CD4-positive, alpha-beta T cell treated with Interleukin-6 at 100 ng/mL for 8 hours (primary cell): ENCODE measurements around the gene TLX3.

Experiments used
- DNase-seq: peaks from one replicate; pipeline ENCODE4 v3.0.0-alpha.2; 2020; ENCODE audit warnings: mixed read lengths, low spot score

The TLX3 gene

DNA sequence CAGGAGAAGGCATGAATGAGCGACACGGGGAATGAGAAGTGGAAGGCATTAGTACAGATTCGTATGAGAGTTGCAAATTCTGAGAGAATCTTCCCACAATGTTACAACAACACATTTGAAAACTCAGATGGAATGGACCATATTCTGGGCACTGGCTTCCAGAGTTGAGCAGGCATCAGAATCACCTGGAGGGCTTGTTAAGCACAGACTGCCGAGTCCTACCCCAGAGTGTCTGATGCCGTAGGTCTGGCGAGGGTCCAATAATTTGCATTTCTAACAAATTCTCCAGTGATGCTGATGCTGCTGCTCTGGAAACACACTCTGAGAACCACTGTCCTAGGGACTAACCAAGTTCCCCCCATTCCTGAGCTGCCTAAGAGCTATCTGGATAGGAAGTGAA, 2.9 kb upstream of the TLX3 start:
- no peak for DNase-seq

DNA sequence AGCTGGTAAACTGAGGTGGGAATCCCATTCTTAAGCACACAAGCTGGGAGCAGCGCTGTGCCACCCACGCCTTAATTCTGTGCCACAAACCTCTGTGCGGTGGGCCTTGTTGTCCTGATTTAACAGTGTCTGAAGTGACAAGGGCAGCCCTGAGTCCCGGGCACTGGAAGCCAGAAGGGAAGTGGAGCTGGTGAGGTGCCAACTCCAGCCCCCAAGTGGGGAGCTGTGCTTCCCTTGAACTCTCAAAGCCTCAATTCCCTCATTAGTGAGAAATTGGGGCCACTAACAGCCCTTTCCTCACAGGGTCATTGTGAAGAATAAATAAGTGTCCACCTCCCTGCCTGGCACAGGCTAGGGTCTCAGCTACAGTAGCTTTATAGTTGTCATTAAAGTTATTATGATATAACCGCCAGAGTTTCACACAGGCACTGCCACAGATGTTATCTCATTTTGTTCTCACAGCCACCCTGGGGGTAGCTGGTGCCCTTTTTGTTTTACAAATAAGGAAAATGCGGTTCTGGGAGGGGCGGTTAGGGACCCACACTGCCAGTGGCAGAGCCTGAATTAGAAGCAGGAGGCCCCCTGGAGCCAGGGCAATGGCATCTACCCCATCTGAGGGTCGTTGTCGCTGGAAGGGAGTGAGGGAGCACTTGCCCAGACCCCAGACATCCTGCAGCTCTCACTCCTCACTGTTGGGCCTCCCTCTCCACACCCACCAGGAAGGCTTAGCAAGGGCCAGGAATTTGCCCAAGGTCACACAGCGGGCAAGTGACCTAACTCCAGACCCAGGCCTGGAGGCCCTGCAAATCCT, 2.1 kb upstream of the TLX3 start:
- DNase-seq = no peak

DNA sequence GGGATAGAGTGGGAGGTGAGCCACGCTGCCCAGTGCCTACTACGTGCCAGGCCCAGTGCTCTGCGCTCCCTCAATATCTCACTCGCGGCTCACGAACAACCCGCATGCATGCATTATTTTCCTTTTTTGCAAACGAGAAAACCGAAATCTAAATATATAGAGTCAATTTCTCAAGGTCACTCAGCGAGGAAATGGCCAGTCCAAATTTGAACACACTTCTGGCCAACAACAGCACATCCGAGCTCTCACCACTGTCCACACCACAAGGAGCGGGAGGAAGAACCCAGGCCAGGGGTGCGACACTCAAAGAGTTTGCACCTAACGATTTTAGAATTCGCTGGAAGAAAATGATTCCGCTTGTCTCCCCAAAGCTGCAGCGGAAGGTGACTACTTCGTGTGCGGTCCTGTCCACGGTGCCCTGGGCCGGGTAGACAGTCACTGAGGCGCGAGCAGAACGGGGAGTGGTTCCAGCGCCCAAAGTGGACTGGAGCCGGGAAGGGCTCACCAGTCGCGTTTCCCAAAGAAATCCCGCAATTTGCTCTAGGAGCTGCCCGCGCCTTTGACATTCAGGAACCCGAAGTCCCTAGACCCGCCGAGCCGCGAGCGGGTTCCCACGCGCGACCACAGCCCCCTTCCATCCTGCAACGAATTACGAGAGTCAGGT, 1.1 kb upstream of the TLX3 start:
- DNase-seq = no peak

GRCh38 chr5:171309276-171310211, 496 bp downstream of the TLX3 start:
- no peak for DNase-seq

- DNase-seq = no peak
These were observed 1.3 kb downstream of the TLX3 start for GRCh38 chr5:171310212-171310818.

GRCh38 chr5:171310819-171311321, 1.8 kb downstream of the TLX3 start:
- DNase-seq = no peak

DNA sequence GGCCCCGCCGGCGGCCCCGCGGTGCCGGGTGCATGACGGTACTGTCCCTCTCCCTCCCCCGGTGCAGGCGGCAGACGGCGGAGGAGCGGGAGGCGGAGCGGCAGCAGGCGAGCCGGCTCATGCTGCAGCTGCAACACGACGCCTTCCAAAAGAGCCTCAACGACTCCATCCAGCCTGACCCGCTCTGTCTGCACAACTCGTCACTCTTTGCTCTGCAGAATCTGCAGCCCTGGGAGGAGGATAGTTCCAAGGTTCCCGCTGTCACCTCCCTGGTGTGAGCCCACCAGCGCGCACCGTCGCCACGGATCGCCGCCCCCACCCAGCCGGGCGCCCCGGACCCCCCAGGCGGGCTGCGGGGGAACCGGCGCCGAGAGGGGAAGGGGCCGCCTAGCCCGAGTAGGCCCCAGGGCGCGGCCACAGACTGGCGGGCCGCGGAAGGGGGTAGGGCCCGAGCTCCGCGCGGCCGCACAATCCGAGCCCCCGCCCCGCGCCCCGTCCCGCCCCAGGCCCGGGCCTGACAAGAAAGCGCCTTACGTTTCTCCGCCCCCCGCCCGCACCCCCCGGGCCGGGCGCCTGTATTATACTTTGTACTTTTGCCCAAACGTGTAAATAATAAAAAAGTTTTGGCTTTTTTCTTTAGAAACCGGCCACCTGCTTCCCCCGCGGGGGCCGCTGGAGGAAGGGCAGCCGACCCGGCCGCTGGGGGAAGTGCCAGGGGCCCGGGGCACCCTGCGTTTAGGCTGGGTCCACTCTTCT, 2.5 kb downstream of the TLX3 start:
- no peak for DNase-seq

DNA sequence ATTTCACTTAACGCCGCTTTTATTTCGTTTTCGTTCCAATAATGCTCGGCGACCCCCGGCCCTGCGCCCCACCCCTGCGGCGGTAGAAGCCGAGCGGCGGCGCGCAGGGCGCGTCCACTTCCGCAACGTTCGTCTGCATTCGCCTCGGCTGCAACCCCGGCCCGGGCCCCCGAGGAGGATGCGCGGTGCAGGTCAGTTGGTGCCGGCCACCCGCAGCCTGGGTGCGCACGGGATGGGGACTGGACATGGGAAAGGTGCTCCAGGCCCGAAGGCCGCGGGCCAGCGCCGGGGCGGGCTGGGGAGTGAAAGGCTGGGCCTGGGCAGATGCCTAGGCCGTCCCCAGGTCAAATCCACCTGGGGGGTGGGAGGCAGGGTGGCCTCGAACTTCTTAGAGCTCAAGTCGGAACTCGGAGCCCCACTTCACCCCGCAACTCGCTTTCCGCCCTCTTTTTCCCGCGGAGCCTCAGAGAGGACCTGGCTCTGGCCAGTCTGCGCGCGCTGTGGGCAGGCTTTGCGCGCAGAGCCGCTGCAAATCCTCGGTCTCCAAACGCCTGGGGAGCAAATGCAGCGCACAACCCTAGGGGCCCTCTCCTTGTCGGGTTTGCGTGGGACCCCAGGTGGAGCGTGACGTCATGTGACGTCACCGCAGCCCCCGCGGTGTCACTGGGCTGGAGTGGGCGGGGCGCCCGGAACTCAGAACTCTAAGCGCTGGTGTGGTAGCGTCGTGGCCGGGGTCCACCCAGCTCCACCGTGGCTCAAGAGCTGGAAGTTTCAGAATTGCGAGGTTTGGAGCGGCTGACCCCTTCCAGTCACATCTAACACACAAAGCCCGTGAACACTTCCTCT, 3.3 kb downstream of the TLX3 start:
- DNase-seq = no peak

DNA sequence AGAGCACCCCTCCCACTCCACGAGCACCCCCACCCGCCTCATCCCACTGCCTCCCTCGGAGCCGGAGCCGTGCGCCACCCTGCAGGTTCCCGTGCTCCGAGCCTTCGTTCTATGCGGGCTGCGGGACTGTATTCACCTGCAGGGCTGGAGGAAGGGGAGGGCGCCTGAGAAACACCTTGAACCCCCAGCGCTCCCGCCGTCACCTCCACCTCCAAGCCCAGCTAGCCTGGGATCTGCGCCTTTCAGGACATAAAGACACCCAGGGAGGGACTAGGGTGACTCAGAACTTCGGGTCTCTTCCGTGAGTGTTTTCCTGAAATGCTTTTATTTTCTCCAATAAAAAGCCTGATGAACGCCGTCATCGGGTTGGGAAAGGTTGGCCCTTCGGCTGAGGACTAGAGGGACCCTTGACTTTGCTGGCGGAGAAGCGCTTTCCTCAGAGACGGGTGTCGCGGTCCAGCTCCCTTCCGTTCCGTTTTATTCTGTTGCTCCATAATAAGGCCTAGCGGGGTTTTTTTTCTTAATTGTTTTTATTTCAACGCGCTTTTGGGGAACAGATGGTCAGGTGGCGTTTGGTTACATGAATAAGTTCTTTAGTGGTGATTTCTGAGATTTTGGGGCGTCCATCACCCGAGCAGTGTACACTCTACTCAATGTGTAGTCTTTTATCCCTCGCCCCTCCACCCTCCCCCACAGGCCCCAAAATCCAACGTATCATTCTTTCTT, 4.6 kb downstream of the TLX3 start:
- DNase-seq = no peak

- no peak for DNase-seq
These were observed 5.8 kb downstream of the TLX3 start for GRCh38 chr5:171314728-171315385.

- no peak for DNase-seq
These were observed 6.4 kb downstream of the TLX3 start for GRCh38 chr5:171315386-171315891.

- DNase-seq = no peak
These were observed 6.8 kb downstream of the TLX3 start for GRCh38 chr5:171315925-171316257.

GRCh38 chr5:171316258-171317121, 7.4 kb downstream of the TLX3 start:
- no peak for DNase-seq

GRCh38 chr5:171317230-171317629, 8.2 kb downstream of the TLX3 start:
- no peak for DNase-seq

DNA sequence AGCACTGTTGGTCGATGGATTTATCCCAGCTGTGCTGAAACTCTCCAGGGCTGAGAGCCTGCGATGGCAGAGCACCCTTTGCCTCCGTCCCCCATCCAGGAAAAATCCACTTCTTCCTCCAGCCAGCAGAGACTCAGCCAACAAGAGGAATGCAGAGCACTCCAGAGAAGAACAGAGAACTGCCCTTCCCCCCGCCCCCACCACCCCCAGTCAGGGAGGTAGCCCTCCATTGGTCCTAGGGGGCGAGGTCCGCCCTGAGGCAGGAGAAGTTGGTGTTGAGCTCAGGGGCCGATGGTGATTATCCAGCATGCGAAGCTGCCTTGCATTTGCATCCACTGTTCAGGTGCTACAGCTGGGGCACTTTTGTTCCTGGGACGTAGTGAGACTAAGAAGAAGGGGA, 9.0 kb downstream of the TLX3 start:
- DNase-seq = no peak

GRCh38 chr5:171321447-171321846, 12.4 kb downstream of the TLX3 start:
- no peak for DNase-seq

DNA sequence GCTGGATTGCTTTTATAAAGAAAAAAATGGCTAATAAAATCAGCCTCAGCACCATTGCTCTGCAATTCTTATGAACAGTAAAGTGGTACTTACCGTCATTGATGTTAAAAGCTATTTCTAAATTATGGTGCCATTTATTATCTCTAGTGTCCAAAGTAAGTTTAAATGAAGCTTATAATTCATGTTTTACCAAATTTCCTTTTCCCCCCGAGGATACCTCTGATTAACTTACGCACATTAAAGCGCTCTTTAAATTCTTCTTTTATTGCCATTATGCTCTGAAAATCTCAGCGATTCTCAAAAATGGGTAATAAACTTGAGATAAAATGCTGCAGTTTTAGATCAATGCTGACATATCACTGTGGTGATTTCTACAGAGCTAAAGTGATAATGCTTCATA, 13.5 kb downstream of the TLX3 start:
- DNase-seq = no peak

- DNase-seq = no peak
These were observed 14.0 kb downstream of the TLX3 start for GRCh38 chr5:171323007-171323406.
